Natural killer cell (primary cell): Measurements from ENCODE around the gene IL17RE. TPM values are rescaled to one million over a fixed set of nuclear protein-coding genes. Genes with fewer than 3 reads are reported as not detected.

Experiments
- ATAC-seq, 3 donors: fragments of 150-1000 bp in 2 of 3; fragments of 200-7000 bp in 1 of 3; cut with Tn5 transposase; 1 replicate in 1 of 3; 2 replicates in 2 of 3; pipeline ENCODE4 v1.10.0; 2021; ENCODE audit warnings: mild to moderate bottlenecking in 2 of 3, moderate library complexity in 2 of 3
- DNase-seq, 2 donors: peaks; one replicate each; pipeline versions ENCODE4 v3.0.0 to v3.0.0-alpha.2; 2013 to 2021; ENCODE audit warnings: mixed read lengths in 1 of 2
- H3K27ac ChIP-seq: one replicate; pipeline ENCODE4 v1.5.1; 2013; ENCODE audit warnings: mild to moderate bottlenecking, low read length
- H3K27me3 ChIP-seq: one replicate; pipeline ENCODE4 v1.6.1; 2013; ENCODE audit warnings: low read length; ENCODE audit not compliant: control insufficient read depth, insufficient read depth
- H3K36me3 ChIP-seq: one replicate; pipeline ENCODE4 v1.6.1; 2013; ENCODE audit warnings: low read length; ENCODE audit not compliant: control insufficient read depth, insufficient read depth
- H3K4me1 ChIP-seq: one replicate; pipeline ENCODE4 v1.6.1; 2013; ENCODE audit warnings: low read length; ENCODE audit not compliant: control insufficient read depth, insufficient read depth
- H3K4me3 ChIP-seq: one replicate; pipeline ENCODE4 v1.5.1; 2013; ENCODE audit warnings: low read length
- H3K9me3 ChIP-seq: one replicate; pipeline ENCODE4 v1.6.1; 2013; ENCODE audit warnings: low read length; ENCODE audit not compliant: control insufficient read depth, insufficient read depth
- H3K27ac Mint-ChIP-seq, 2 donors: one replicate each; pipeline ENCODE4 v1.8.0; 2022; ENCODE audit warnings: mild to moderate bottlenecking in 2 of 2, mixed read lengths in 2 of 2, moderate library complexity in 1 of 2
- H3K27me3 Mint-ChIP-seq, 2 donors: one replicate each; pipeline ENCODE4 v1.8.0; 2022; ENCODE audit warnings: low read depth in 2 of 2, mixed read lengths in 2 of 2
- H3K36me3 Mint-ChIP-seq: one replicate; pipeline ENCODE4 v1.8.0; 2022; ENCODE audit warnings: mixed read lengths
- H3K4me1 Mint-ChIP-seq, 2 donors: one replicate each; pipeline ENCODE4 v1.8.0; 2022; ENCODE audit warnings: mixed read lengths in 2 of 2
- H3K4me3 Mint-ChIP-seq: one replicate; pipeline ENCODE4 v1.8.0; 2022; ENCODE audit warnings: mild to moderate bottlenecking, moderate library complexity, mixed read lengths
- H3K9me3 Mint-ChIP-seq, 2 donors: one replicate each; pipeline ENCODE4 v1.8.0; 2022; ENCODE audit warnings: mixed read lengths in 2 of 2
- WGBS: methylation state at CpG from one replicate; pipeline ENCODE4 v1.1.7; 2013; ENCODE audit warnings: missing lambda C conversion rate; ENCODE audit not compliant: insufficient coverage; 5-methylcytosine and 5-hydroxymethylcytosine counted together
- intact Hi-C: fragments of 100-400 bp; cut with micrococcal nuclease; formaldehyde crosslinking; loops from one replicate; pipeline ENCODE4 v1.14.2; 2022
- total RNA-seq, 4 donors: library from RNA; stranded (reverse); fragments of 120-200 nt in 1 of 4; gene quantifications; one replicate each; pipeline versions ENCODE4 v1.2.3 to v1.2.4, GENCODE V29; 2013 to 2022
- TF ChIP-seq, protein P1 (sequence below): fragments of 200-600 bp; IDR thresholded peaks from one replicate; pipeline ENCODE4 v1.8.0; 2022; ENCODE audit warnings: antibody characterized with exemption

The IL17RE gene
- total RNA-seq, 3 donors from 2014 or later (not counting 1 experiment from before 2014, with no cell fraction given) = 0.28 to 2.5 (median 1.5) TPM

DNA sequence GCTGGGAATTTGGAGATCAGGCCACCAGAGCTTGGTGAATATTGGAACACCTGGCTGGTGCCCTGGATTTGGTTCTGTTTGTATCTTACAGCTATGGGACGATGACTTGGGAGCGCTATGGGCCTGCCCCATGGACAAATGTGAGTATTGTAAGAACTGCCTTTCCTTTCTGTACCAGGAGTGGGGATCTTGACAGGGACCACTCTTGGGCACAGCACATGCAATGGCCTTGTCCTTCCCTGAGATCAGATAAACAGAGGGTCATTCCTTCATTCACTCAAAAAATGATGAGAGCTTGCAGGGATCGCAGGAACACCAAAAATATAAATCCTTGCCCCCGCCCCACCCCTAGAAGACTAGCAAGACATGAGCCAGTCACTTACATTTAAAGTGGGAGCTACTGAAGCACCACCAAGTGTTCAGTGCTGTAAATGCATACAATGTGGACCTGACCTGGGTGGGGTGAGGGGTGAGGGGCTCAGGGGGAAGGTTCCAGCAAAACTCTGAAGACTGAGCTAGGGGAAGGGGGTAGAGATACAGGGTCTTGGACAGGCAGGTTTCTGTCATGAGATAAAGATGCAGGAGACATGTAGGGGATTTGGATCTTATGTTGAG, 28.3 kb downstream of the IL17RE start:
- Histone ChIP-seq H3K4me1 (peaks cover 29% of the 10 kb centered on the region), H3K36me3 (peaks cover under 1% of the 10 kb centered on the region), H3K27me3 (no peaks in the 10 kb centered on the region), H3K4me3 (no peak overlapping the region), H3K27ac (no peak overlapping the region), H3K9me3 (no peaks in the 10 kb centered on the region)
- ATAC-seq (no peak), DNase-seq (no peak)
- WGBS = 90% methylated on average over 4 of the region's 4 CpGs
- Mint-ChIP-seq H3K4me3 (peak overlapping the region; percentile 50), H3K4me1 (peaks cover 34 to 42% of the 10 kb centered on the region in 2 donors), H3K36me3 (no peaks in the 10 kb centered on the region), H3K9me3 (no peaks in the 10 kb centered on the region), H3K27me3 (no peaks in the 10 kb centered on the region), H3K27ac (peak overlapping the region; percentile 61 to 99)
- TF ChIP-seq, protein P1, sequence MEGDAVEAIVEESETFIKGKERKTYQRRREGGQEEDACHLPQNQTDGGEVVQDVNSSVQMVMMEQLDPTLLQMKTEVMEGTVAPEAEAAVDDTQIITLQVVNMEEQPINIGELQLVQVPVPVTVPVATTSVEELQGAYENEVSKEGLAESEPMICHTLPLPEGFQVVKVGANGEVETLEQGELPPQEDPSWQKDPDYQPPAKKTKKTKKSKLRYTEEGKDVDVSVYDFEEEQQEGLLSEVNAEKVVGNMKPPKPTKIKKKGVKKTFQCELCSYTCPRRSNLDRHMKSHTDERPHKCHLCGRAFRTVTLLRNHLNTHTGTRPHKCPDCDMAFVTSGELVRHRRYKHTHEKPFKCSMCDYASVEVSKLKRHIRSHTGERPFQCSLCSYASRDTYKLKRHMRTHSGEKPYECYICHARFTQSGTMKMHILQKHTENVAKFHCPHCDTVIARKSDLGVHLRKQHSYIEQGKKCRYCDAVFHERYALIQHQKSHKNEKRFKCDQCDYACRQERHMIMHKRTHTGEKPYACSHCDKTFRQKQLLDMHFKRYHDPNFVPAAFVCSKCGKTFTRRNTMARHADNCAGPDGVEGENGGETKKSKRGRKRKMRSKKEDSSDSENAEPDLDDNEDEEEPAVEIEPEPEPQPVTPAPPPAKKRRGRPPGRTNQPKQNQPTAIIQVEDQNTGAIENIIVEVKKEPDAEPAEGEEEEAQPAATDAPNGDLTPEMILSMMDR = no peak
- intact Hi-C loops = loop anchor here (5.0 kb wide), 3 partner anchors 84 to 186 kb away; partner anchors contain the start of genes BRK1 and FANCD2

DNA sequence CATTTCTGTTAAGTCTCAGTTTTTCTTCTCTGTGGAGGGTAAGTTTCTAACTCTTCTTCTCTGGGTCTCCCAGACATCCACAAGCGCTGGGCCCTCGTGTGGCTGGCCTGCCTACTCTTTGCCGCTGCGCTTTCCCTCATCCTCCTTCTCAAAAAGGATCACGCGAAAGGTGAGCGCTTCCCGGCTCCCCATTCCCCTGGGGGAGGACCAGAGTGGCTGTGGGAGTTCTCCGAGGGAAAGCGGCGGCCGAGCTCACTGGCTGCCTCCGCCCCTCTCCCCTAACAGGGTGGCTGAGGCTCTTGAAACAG, 29.8 kb downstream of the IL17RE start:
- peak overlapping the region; percentile 93 for H3K27ac ChIP-seq
- H3K9me3 ChIP-seq = no peaks in the 10 kb centered on the region
- ATAC-seq (no peak), DNase-seq (no peak)
- H3K4me3 ChIP-seq = peak overlapping the region; percentile 78
- no peaks in the 10 kb centered on the region for H3K27me3 Mint-ChIP-seq
- peak overlapping the region; percentile 98 for H3K4me3 Mint-ChIP-seq
- WGBS = 1% methylated on average over 12 of the region's 13 CpGs
- H3K36me3 ChIP-seq = peaks cover 10% of the 10 kb centered on the region
- peaks cover 44 to 50% of the 10 kb centered on the region in 2 donors for H3K4me1 Mint-ChIP-seq
- no peaks in the 10 kb centered on the region for H3K9me3 Mint-ChIP-seq
- no peaks in the 10 kb centered on the region for H3K27me3 ChIP-seq
- TF ChIP-seq, protein P1 = no peak
- intact Hi-C loops = loop anchor here (2.0 to 5.0 kb wide), 6 partner anchors 42 to 292 kb away; partner anchors contain the start of genes BRK1, EMC3, FANCD2 and JAGN1
- H3K36me3 Mint-ChIP-seq = no peaks in the 10 kb centered on the region
- H3K4me1 ChIP-seq = peaks cover 29% of the 10 kb centered on the region
- H3K27ac Mint-ChIP-seq = peak overlapping the region; percentile 97 to 99

DNA sequence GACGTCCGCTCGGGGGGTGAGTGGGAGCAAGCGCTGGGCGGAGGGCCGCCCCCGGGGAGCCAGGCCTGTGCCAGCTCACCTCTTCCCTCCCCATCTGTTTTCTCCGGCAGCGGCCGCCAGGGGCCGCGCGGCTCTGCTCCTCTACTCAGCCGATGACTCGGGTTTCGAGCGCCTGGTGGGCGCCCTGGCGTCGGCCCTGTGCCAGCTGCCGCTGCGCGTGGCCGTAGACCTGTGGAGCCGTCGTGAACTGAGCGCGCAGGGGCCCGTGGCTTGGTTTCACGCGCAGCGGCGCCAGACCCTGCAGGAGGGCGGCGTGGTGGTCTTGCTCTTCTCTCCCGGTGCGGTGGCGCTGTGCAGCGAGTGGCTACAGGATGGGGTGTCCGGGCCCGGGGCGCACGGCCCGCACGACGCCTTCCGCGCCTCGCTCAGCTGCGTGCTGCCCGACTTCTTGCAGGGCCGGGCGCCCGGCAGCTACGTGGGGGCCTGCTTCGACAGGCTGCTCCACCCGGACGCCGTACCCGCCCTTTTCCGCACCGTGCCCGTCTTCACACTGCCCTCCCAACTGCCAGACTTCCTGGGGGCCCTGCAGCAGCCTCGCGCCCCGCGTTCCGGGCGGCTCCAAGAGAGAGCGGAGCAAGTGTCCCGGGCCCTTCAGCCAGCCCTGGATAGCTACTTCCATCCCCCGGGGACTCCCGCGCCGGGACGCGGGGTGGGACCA, 30.4 kb downstream of the IL17RE start:
- Histone ChIP-seq H3K27me3 (no peaks in the 10 kb centered on the region), H3K9me3 (no peaks in the 10 kb centered on the region), H3K4me1 (peaks cover 29% of the 10 kb centered on the region), H3K27ac (peak overlapping the region; percentile 93), H3K4me3 (peak overlapping the region; percentile 78), H3K36me3 (peaks cover 14% of the 10 kb centered on the region)
- TF ChIP-seq, protein P1 = peak; percentile 82
- ATAC-seq = peak; percentile 68 to 80 (median 70)
- no peaks in the 10 kb centered on the region for H3K9me3 Mint-ChIP-seq
- 0% methylated on average over 77 of the region's 77 CpGs for WGBS
- H3K4me3 Mint-ChIP-seq = peak overlapping the region; percentile 98
- peak overlapping the region; percentile 97 to 99 for H3K27ac Mint-ChIP-seq
- H3K27me3 Mint-ChIP-seq = no peaks in the 10 kb centered on the region
- no peaks in the 10 kb centered on the region for H3K36me3 Mint-ChIP-seq
- intact Hi-C loops = loop anchor here (2.0 to 5.0 kb wide), 6 partner anchors 42 to 292 kb away; partner anchors contain the start of genes BRK1, EMC3, FANCD2 and JAGN1
- DNase-seq = peak; percentile 82 to 93
- H3K4me1 Mint-ChIP-seq = peaks cover 44 to 50% of the 10 kb centered on the region in 2 donors
